Measurements from ENCODE around the gene GET4.

GRCh38 chr7:890868-891267, 14.5 kb downstream of the GET4 start:
- TF ChIP-seq, protein P1, sequence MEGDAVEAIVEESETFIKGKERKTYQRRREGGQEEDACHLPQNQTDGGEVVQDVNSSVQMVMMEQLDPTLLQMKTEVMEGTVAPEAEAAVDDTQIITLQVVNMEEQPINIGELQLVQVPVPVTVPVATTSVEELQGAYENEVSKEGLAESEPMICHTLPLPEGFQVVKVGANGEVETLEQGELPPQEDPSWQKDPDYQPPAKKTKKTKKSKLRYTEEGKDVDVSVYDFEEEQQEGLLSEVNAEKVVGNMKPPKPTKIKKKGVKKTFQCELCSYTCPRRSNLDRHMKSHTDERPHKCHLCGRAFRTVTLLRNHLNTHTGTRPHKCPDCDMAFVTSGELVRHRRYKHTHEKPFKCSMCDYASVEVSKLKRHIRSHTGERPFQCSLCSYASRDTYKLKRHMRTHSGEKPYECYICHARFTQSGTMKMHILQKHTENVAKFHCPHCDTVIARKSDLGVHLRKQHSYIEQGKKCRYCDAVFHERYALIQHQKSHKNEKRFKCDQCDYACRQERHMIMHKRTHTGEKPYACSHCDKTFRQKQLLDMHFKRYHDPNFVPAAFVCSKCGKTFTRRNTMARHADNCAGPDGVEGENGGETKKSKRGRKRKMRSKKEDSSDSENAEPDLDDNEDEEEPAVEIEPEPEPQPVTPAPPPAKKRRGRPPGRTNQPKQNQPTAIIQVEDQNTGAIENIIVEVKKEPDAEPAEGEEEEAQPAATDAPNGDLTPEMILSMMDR (IDR thresholded peaks at IDR 0.05) = no peak
- no peak for TF ChIP-seq POLR2A (IDR thresholded peaks at IDR 0.05)

Measured in adrenal gland (tissue), 5 donors.